RWPE1 (cell line): Measurements from ENCODE around the gene SYNCRIP.

ENCODE experiments used
- CTCF ChIA-PET: fragments of 350-600 bp; sonication (Branson Sonifier 250); formaldehyde crosslinking; extraction: SDS; loops from one replicate; lab custom pipeline; 2021; lab: Yijun Ruan, JAX
- POLR2A ChIA-PET: fragments of 400-600 bp; formaldehyde crosslinking; extraction: SDS; loops from one replicate; lab custom pipeline; 2020; ENCODE audit warnings: antibody characterized with exemption; ENCODE audit not compliant: low non-redundant PET; lab: Yijun Ruan, JAX
- DNase-seq: peaks from one replicate; pipeline ENCODE4 v3.0.0; 2012; ENCODE audit warnings: low spot score
- H3K27ac ChIP-seq: fragments of 450-650 bp; 2 replicates; pipeline ENCODE4 v1.5.1; 2017
- TF ChIP-seq, protein P1 (sequence below): fragments of 450-650 bp; conservative IDR thresholded peaks from 2 replicates; pipeline ENCODE4 v1.5.1; 2017; ENCODE audit warnings: low read depth, mild to moderate bottlenecking

SYNCRIP gene

DNA sequence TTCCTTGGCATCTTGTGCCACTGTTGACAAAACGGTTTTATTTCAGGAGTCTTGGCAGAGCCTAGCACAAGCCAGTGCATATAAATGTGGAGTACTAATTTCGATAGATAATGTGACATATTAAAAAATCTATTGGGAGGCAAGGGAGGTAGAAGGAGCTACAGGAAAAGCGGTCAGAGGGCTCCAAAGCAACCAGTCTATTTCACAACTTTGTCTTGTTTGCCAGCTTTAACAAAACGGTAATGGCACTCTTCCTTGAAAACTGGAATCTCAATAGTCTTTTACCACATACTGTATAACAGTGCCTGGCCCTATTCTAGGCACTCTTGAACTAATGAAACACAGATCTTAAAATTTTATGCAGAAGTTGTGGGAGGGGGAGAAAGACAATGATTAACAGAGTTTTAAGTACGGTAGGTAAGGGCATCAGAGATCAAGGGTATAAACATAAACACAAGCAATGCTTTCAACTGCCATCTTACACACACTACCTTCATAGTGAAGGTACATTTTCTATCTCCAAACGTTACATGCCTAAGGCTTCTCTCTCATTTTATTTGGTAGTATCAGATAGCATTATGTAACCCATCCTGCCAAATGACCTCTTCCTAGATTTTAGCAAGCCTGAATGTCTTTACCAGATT lies 33.5 kb upstream of the SYNCRIP start:
- POLR2A ChIA-PET: interaction anchor here (1.6 kb wide), 1 partner anchor 33 kb away, joined by 9 read pairs; the partner anchor contains the start of gene SYNCRIP
- CTCF ChIA-PET: no interaction called here
- no peak for DNase-seq
- no peak overlapping the region for H3K27ac ChIP-seq
- TF ChIP-seq, protein P1, sequence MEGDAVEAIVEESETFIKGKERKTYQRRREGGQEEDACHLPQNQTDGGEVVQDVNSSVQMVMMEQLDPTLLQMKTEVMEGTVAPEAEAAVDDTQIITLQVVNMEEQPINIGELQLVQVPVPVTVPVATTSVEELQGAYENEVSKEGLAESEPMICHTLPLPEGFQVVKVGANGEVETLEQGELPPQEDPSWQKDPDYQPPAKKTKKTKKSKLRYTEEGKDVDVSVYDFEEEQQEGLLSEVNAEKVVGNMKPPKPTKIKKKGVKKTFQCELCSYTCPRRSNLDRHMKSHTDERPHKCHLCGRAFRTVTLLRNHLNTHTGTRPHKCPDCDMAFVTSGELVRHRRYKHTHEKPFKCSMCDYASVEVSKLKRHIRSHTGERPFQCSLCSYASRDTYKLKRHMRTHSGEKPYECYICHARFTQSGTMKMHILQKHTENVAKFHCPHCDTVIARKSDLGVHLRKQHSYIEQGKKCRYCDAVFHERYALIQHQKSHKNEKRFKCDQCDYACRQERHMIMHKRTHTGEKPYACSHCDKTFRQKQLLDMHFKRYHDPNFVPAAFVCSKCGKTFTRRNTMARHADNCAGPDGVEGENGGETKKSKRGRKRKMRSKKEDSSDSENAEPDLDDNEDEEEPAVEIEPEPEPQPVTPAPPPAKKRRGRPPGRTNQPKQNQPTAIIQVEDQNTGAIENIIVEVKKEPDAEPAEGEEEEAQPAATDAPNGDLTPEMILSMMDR: no peak

DNA sequence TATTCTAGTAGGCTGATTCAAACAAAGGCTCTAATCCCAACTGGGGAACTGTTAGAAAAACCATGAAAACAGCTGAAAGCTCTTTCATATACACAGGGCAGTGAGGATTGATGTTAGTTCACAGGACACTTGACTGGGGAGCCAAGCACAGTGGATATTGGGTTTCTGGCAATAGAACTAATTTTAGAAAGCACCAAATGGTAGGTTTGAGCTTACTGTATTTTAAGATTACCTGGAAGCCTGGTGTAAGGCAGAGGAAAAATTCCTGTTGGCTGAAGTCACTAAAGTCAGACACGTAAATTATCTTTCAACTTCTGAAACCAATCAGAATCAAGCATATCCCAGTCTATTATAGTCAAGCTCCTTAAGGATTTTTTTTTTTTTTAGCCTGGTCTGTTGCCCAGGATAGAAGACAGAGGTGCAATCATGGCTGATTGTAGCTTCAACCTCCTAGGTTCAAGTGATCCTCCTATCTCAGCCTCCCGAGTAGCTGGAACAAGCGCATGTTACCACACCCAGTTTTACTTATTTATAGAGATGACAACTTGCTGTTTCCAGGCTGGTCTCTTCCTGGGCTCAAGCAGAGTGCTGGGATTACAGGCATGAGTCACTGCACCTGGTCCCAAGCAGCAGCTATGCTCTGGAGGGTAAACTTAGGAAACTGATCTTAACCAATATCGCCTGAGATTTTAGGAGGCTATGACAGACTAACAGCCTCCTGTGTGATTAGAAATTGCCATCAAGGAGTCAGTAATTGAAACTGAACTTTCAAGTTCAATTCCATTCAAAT lies 32.5 kb upstream of the SYNCRIP start:
- POLR2A ChIA-PET: interaction anchor here (0.6 to 1.6 kb wide), 2 partner anchors 32 to 321 kb away, joined by 3 to 9 read pairs; partner anchors contain the start of gene SYNCRIP
- no peak overlapping the region; the same call in 1 of the 2 replicates for H3K27ac ChIP-seq
- DNase-seq: peak; percentile 26
- CTCF ChIA-PET: no interaction called here
- TF ChIP-seq, protein P1: no peak

DNA sequence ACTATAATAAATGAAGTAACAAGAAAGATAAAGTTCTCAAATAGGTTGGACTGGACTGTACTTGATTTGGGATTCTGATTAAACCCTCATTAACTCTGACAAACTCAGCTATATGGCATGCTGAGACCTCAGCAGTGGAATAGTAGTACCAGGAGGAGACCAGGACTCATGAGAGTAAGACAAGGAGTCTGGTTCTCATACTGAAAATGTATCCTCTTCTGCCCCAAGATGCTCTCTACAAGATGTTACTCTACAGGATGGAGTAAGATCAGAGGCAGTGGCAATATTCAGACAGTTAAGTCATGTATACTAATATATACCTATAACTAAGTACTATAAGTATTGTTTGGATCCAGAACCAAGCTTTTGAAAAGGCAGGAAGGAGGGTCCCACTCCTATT lies 31.9 kb upstream of the SYNCRIP start:
- no peak for DNase-seq
- H3K27ac ChIP-seq: no peak overlapping the region
- ChIA-PET CTCF (no interaction called here), POLR2A (no interaction called here)
- TF ChIP-seq, protein P1: no peak

DNA sequence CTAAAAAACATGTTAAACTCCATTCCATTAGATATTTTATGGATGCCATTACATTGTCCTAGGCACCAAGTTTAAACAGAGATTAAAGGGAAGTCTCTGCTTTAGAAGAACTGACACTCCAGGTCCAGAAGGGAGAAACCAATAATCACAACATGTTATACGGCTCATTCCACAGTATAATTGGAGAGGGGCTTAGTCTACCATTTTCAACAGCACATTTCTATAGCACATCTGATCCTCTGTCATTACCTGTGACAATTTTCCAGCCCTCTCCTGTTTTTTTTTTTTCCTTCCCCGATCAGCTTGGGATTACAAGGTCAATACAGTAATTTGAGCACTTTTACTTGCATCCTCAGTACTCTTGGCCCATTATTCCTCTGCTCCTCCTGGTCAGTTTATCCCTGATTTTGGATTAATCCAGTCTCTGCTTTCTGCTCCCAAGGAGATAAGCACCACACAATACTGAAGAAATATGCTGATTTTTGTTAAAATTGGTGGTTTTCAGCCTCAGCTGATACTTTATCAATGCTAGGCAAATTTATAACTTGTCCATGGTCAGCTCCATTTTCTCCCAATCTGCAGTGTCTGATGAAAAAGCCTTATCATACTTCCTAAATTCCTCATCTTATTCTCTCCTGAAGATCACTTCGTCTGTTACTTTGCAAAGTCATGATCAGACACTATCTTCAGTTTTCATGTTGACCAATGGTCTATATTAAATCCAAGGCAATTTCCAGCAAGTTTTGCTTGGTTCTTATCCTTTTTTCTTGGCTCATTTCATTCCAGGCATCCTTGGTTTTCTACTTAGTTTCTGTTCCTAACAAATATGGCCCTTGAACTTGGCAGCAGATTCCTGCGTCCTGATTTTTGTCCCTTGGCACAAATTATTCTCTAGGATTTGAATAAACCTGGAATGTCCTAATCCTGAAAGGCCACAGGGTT lies 30.8 kb upstream of the SYNCRIP start:
- TF ChIP-seq, protein P1: no peak
- no peak for DNase-seq
- ChIA-PET POLR2A (interaction anchor here (0.6 kb wide), 1 partner anchor 20 kb away, joined by 4 read pairs; no protein-coding TSS in a partner anchor), CTCF (interaction anchor here (0.6 kb wide), 1 partner anchor 28 kb away, joined by 3 read pairs; no protein-coding TSS in a partner anchor)
- H3K27ac ChIP-seq: no peak overlapping the region

DNA sequence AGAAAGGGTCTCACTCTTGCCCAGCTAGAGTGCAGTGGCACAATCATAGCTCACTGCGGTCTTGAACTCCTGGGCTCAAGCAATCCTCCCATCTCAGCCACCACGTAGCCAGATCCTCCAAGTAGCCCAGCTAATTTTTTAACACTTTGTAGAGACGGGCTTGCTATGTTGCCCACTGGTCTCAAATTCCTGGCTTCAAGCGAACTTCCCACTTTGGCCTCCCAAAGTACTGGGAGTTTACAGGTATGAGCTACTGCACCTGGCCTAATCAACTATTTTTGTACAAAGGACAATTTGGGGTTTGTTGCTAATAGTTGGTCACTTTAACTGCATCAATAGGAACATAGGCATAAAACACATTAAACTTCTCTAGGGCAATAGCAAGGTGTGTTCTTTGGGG lies 29.9 kb upstream of the SYNCRIP start:
- CTCF ChIA-PET: no interaction called here
- H3K27ac ChIP-seq: no peak overlapping the region
- TF ChIP-seq, protein P1: no peak
- DNase-seq: no peak
- POLR2A ChIA-PET: interaction anchor here (0.6 kb wide), 1 partner anchor 21 kb away, joined by 4 read pairs; no protein-coding TSS in a partner anchor
